Endothelial cell of umbilical vein (primary cell): Measurements from ENCODE around the gene DLG1. TPM values are rescaled to one million over a fixed set of nuclear protein-coding genes. Genes with fewer than 3 reads are reported as not detected.

Experiments
- BruUV-seq: library from RNA; stranded (reverse); fragments of 400-500 nt; replicated peaks from 2 replicates; lab custom pipeline; 2021; lab: Mats Ljungman, UMichigan
- CTCF ChIA-PET: fragments of 300-600, 350-600 bp; sonication (Branson Sonifier 250); formaldehyde crosslinking; loops from one replicate; lab custom pipeline; 2021; ENCODE audit warnings: antibody characterized with exemption, inconsistent platforms; lab: Charles Lee
- POLR2A ChIA-PET: fragments of 300-600, 350-600 bp; sonication (Branson Sonifier 250); formaldehyde crosslinking; loops from one replicate; lab custom pipeline; 2021; ENCODE audit warnings: antibody characterized with exemption, inconsistent platforms; lab: Charles Lee
- DNase-seq: peaks from one replicate; pipeline ENCODE4 v3.0.0-alpha.2; 2011; ENCODE audit warnings: low read depth, low spot score
- FAIRE-seq: peaks from 2 replicates; lab custom pipeline; 2011; peaks lifted over from hg19 to GRCh38; lab: Jason Lieb, UNC
- H2AFZ ChIP-seq: 2 replicates; pipeline ENCODE4 v1.6.0; 2012; ENCODE audit warnings: low read depth, low read length, control low read depth, inconsistent platforms
- H3K27ac ChIP-seq: 2 replicates; pipeline ENCODE4 v1.5.1; 2011; ENCODE audit warnings: low read depth, mild to moderate bottlenecking, control low read depth, low read length, moderate library complexity; ENCODE audit not compliant: insufficient read depth
- H3K27me3 ChIP-seq, 2 experiments: 2 replicates each; pipeline versions ENCODE4 v1.6.0 to v1.6.1; 2011; ENCODE audit warnings: low read length in 2 of 2, mixed read lengths in 1 of 2; ENCODE audit not compliant: control insufficient read depth in 2 of 2, insufficient read depth in 2 of 2
- H3K36me3 ChIP-seq, 2 experiments: 2 replicates in 1 of 2; 3 replicates in 1 of 2; pipeline ENCODE4 v1.5.1; 2011; ENCODE audit warnings: low read length in 2 of 2, mild to moderate bottlenecking in 1 of 2, moderate library complexity in 1 of 2; ENCODE audit not compliant: control insufficient read depth in 2 of 2, insufficient read depth in 2 of 2; ENCODE audit errors: extremely low read depth in 1 of 2
- H3K4me1 ChIP-seq: 3 replicates; pipeline ENCODE4 v1.5.1; 2011; ENCODE audit warnings: mild to moderate bottlenecking, low read length; ENCODE audit not compliant: control insufficient read depth, insufficient read depth; ENCODE audit errors: extremely low read depth
- H3K4me2 ChIP-seq: 2 replicates; pipeline ENCODE4 v1.6.1; 2011; ENCODE audit warnings: low read length, control low read depth, mixed read lengths; ENCODE audit not compliant: insufficient read depth
- H3K4me3 ChIP-seq, 3 experiments: fragments of 200-600 bp in 1 of 3; sonication (generic), shearing (Covaris generic) in 1 of 3; replicated peaks in 1 of 3; 2 replicates each; pipeline ENCODE4 v1.5.1; 2011 to 2016; ENCODE audit warnings: control low read depth in 3 of 3, low read length in 3 of 3, mild to moderate bottlenecking in 2 of 3, inconsistent platforms in 1 of 3, low read depth in 1 of 3, moderate library complexity in 1 of 3; ENCODE audit not compliant: insufficient read depth in 1 of 3
- H3K79me2 ChIP-seq: 2 replicates; pipeline ENCODE4 v1.6.0; 2012; ENCODE audit warnings: low read length, inconsistent platforms; ENCODE audit not compliant: control insufficient read depth, insufficient read depth
- H3K9ac ChIP-seq: replicated peaks from 2 replicates; pipeline ENCODE3; 2011; ENCODE audit warnings: low read length, control low read depth; ENCODE audit not compliant: insufficient read depth; ENCODE audit errors: extremely low read depth
- H3K9me1 ChIP-seq: replicated peaks from 3 replicates; pipeline ENCODE4 v1.6.0; 2011; ENCODE audit warnings: mild to moderate bottlenecking, low read length; ENCODE audit not compliant: control insufficient read depth, insufficient read depth; ENCODE audit errors: extremely low read depth
- H3K9me3 ChIP-seq: replicated peaks from 2 replicates; pipeline ENCODE4 v1.5.1; 2012; ENCODE audit warnings: low read length, inconsistent platforms; ENCODE audit not compliant: control insufficient read depth, insufficient read depth
- H4K20me1 ChIP-seq: replicated peaks from 2 replicates; pipeline ENCODE3; 2011; ENCODE audit warnings: mild to moderate bottlenecking, low read length; ENCODE audit not compliant: control insufficient read depth, insufficient read depth; ENCODE audit errors: extremely low read depth
- EZH2 ChIP-seq: IDR thresholded peaks from 2 replicates; pipeline ENCODE4 v1.6.1; 2012; ENCODE audit warnings: borderline replicate concordance, low read depth, mild to moderate bottlenecking, moderate library complexity, low read length, inconsistent platforms; ENCODE audit not compliant: severe bottlenecking
- FOS ChIP-seq: IDR thresholded peaks from 2 replicates; pipeline ENCODE4 v1.6.1; 2011; ENCODE audit warnings: mild to moderate bottlenecking, low read length, moderate library complexity, borderline replicate concordance; ENCODE audit not compliant: insufficient read depth
- GATA2 ChIP-seq: IDR thresholded peaks from 2 replicates; pipeline ENCODE4 v1.7.0; 2011; ENCODE audit warnings: low read depth, mild to moderate bottlenecking, moderate library complexity, mixed read lengths, low read length; ENCODE audit not compliant: insufficient read length, insufficient read depth
- JUN ChIP-seq: IDR thresholded peaks from 2 replicates; pipeline ENCODE4 v1.6.1; 2011; ENCODE audit warnings: borderline replicate concordance, low read depth; ENCODE audit not compliant: insufficient read length, insufficient read depth
- MYC ChIP-seq: IDR thresholded peaks from one replicate; pipeline ENCODE4 v1.6.1; 2011; ENCODE audit warnings: mild to moderate bottlenecking, low read depth, low read length
- POLR2A ChIP-seq: IDR thresholded peaks from 2 replicates; pipeline ENCODE4 v1.6.1; 2012; ENCODE audit warnings: low read depth, mild to moderate bottlenecking, control low read depth, low read length
- POLR2AphosphoS5 ChIP-seq: IDR thresholded peaks from 2 replicates; pipeline ENCODE4 v1.6.1; 2012; ENCODE audit warnings: low read depth, mild to moderate bottlenecking, control low read depth, low read length, moderate library complexity; ENCODE audit not compliant: insufficient read depth
- dilution Hi-C: fragments of 300-500 bp; cut with MboI; formaldehyde crosslinking; loops from one replicate; pipeline ENCODE4 v1.15.0; 2019; ENCODE audit warnings: low sequenced_read_pairs; ENCODE audit not compliant: extremely low pct_ligation_motif_present
- intact Hi-C: fragments of 100-400 bp; cut with micrococcal nuclease; formaldehyde crosslinking; loops from one replicate; pipeline ENCODE4 v1.10.0; 2022
- polyA plus RNA-seq, 4 experiments: library from polyadenylated mRNA; depleted of rRNA in 3 of 4; stranded (reverse) in 3 of 4; unstranded in 1 of 4; fragments of >200 nt; gene quantifications; 2 replicates each; pipeline versions ENCODE4 v1.2.1 to v1.2.3, GENCODE V29; 2011 to 2012; ENCODE audit warnings: missing spikeins in 1 of 4
- total RNA-seq: library from RNA; stranded (reverse); gene quantifications from 2 replicates; pipeline ENCODE4 v1.2.3, GENCODE V29; 2021
- TF ChIP-seq, protein P1 (sequence below): IDR thresholded peaks from 2 replicates; pipeline ENCODE4 v1.6.1; 2011; ENCODE audit not compliant: insufficient read depth, insufficient read length
- TF ChIP-seq, protein P2 (sequence below), 2 donors: IDR thresholded peaks; 1 replicate in 1 of 2; 2 replicates in 1 of 2; pipeline ENCODE4 v1.5.1; 2011; ENCODE audit warnings: low read length in 2 of 2, mild to moderate bottlenecking in 2 of 2, moderate library complexity in 2 of 2, control low read depth in 1 of 2, inconsistent platforms in 1 of 2, low read depth in 1 of 2; ENCODE audit not compliant: insufficient read depth in 1 of 2; ENCODE audit errors: extremely low read depth in 1 of 2

DLG1 gene
- total and polyA plus RNA-seq, 2 donors (not counting 3 experiments of a cell fraction or from before 2014, with no cell fraction given): 26.5 to 80.1 TPM

DNA sequence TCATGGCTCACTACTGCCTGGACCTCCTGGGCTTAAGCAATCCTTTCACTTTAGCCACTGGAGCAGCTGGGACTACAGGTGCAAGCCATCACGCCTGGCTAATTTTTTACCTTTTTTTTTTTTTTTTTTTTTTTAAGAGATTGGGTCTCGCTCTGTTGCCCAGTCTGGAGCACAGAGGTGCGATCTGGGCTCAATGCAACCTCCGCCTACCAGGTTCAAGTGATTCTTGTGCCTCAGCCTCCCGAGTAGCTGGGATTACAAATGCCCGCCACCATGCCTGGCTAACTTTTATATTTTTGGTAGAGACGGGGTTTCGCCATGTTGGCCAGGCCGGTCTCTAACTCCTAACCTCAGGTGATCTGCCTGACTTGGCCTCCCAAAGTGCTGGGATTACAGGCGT is 218.1 kb downstream of the DLG1 start:
- no peaks in the 10 kb centered on the region for H4K20me1 ChIP-seq
- no peak overlapping the region for H3K4me3 ChIP-seq
- FAIRE-seq: no peak
- no peak for DNase-seq
- intact Hi-C loops (no loop called here), dilution Hi-C loops (no loop called here)
- no TSS peak for BruUV-seq
- H3K4me1 ChIP-seq: no peaks in the 10 kb centered on the region
- TF ChIP-seq, protein P1, sequence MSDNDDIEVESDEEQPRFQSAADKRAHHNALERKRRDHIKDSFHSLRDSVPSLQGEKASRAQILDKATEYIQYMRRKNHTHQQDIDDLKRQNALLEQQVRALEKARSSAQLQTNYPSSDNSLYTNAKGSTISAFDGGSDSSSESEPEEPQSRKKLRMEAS: no peak
- TF ChIP-seq GATA2 (no peak), FOS (no peak), POLR2A (no peak), MYC (no peak), EZH2 (no peak), POLR2AphosphoS5 (no peak), JUN (no peak)
- TF ChIP-seq, protein P2, sequence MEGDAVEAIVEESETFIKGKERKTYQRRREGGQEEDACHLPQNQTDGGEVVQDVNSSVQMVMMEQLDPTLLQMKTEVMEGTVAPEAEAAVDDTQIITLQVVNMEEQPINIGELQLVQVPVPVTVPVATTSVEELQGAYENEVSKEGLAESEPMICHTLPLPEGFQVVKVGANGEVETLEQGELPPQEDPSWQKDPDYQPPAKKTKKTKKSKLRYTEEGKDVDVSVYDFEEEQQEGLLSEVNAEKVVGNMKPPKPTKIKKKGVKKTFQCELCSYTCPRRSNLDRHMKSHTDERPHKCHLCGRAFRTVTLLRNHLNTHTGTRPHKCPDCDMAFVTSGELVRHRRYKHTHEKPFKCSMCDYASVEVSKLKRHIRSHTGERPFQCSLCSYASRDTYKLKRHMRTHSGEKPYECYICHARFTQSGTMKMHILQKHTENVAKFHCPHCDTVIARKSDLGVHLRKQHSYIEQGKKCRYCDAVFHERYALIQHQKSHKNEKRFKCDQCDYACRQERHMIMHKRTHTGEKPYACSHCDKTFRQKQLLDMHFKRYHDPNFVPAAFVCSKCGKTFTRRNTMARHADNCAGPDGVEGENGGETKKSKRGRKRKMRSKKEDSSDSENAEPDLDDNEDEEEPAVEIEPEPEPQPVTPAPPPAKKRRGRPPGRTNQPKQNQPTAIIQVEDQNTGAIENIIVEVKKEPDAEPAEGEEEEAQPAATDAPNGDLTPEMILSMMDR (IDR thresholded peaks at IDR 0.05; ENCODE audit: extremely low read depth in 1 of 2, insufficient read depth in 1 of 2, low read depth in 1 of 2, low read length in 2 of 2): no peak
- ChIA-PET POLR2A (no interaction called here), CTCF (no interaction called here)
- H2AFZ ChIP-seq: no peak overlapping the region
- peaks cover 2 to 6% of the 10 kb centered on the region in 2 experiments for H3K36me3 ChIP-seq
- no peak overlapping the region for H3K9ac ChIP-seq
- H3K27ac ChIP-seq: no peak overlapping the region
- no peaks in the 10 kb centered on the region for H3K9me1 ChIP-seq
- no peaks in the 10 kb centered on the region for H3K79me2 ChIP-seq
- H3K27me3 ChIP-seq: no peaks in the 10 kb centered on the region
- H3K4me2 ChIP-seq: no peak overlapping the region
- no peaks in the 10 kb centered on the region for H3K9me3 ChIP-seq
